ENCODE results near the gene MBL2. TPM values are rescaled to one million over a fixed set of nuclear protein-coding genes. Genes with fewer than 3 reads are reported as not detected.

The MBL2 gene
- total RNA-seq, 1 donor from 2014 or later = not detected

- Mint-ChIP-seq H3K4me3 (no peak overlapping the region), H3K9me3 (no peaks in the 10 kb centered on the region), H3K4me1 (no peaks in the 10 kb centered on the region), H3K27me3 (ENCODE audit: low read depth) (no peaks in the 10 kb centered on the region), H3K36me3 (ENCODE audit: low read depth) (no peaks in the 10 kb centered on the region), H3K27ac (ENCODE audit: unreplicated experiment) (no peak overlapping the region)
- no peak for TF ChIP-seq CTCF (conservative IDR thresholded peaks at IDR 0.05)
- DNase-seq (ENCODE audit: low read depth, low spot score) = no peak
Observed at GRCh38 chr10:52755297-52756062, 17.1 kb downstream of the MBL2 start.

GRCh38 chr10:52752801-52753445, 19.7 kb downstream of the MBL2 start:
- no peaks in the 10 kb centered on the region for H3K36me3 Mint-ChIP-seq (ENCODE audit: low read depth)
- no peak overlapping the region for H3K4me3 Mint-ChIP-seq
- no peak for DNase-seq (ENCODE audit: low read depth, low spot score)
- H3K27me3 Mint-ChIP-seq (ENCODE audit: low read depth) = no peaks in the 10 kb centered on the region
- H3K4me1 Mint-ChIP-seq = no peaks in the 10 kb centered on the region
- H3K27ac Mint-ChIP-seq (ENCODE audit: unreplicated experiment) = no peak overlapping the region
- H3K9me3 Mint-ChIP-seq = peaks cover 11% of the 10 kb centered on the region
- TF ChIP-seq CTCF (conservative IDR thresholded peaks at IDR 0.05) = no peak

- H3K9me3 Mint-ChIP-seq = peaks cover 11% of the 10 kb centered on the region
- H3K4me1 Mint-ChIP-seq = no peaks in the 10 kb centered on the region
- H3K36me3 Mint-ChIP-seq (ENCODE audit: low read depth) = no peaks in the 10 kb centered on the region
- no peak for DNase-seq (ENCODE audit: low read depth, low spot score)
- H3K27me3 Mint-ChIP-seq (ENCODE audit: low read depth) = no peaks in the 10 kb centered on the region
- no peak for TF ChIP-seq CTCF (conservative IDR thresholded peaks at IDR 0.05)
- H3K27ac Mint-ChIP-seq (ENCODE audit: unreplicated experiment) = no peak overlapping the region
- H3K4me3 Mint-ChIP-seq = no peak overlapping the region
Observed at GRCh38 chr10:52752261-52752660, 20.3 kb downstream of the MBL2 start.

- no peak for DNase-seq (ENCODE audit: low read depth, low spot score)
- Mint-ChIP-seq H3K9me3 (peaks cover 11% of the 10 kb centered on the region), H3K36me3 (ENCODE audit: low read depth) (no peaks in the 10 kb centered on the region), H3K27ac (ENCODE audit: unreplicated experiment) (no peak overlapping the region), H3K27me3 (ENCODE audit: low read depth) (no peaks in the 10 kb centered on the region), H3K4me1 (no peaks in the 10 kb centered on the region), H3K4me3 (no peak overlapping the region)
- no peak for TF ChIP-seq CTCF (conservative IDR thresholded peaks at IDR 0.05)
Observed at GRCh38 chr10:52751337-52751736, 21.2 kb downstream of the MBL2 start.

GRCh38 chr10:52750629-52751028, 22.0 kb downstream of the MBL2 start:
- TF ChIP-seq CTCF (conservative IDR thresholded peaks at IDR 0.05) = no peak
- H3K27ac Mint-ChIP-seq (ENCODE audit: unreplicated experiment) = no peak overlapping the region
- no peaks in the 10 kb centered on the region for H3K36me3 Mint-ChIP-seq (ENCODE audit: low read depth)
- H3K4me1 Mint-ChIP-seq = no peaks in the 10 kb centered on the region
- H3K4me3 Mint-ChIP-seq = no peak overlapping the region
- no peak for DNase-seq (ENCODE audit: low read depth, low spot score)
- H3K9me3 Mint-ChIP-seq = peaks cover 11% of the 10 kb centered on the region
- H3K27me3 Mint-ChIP-seq (ENCODE audit: low read depth) = no peaks in the 10 kb centered on the region

Measured in neural crest cell (in vitro differentiated cells).